Dermis blood vessel endothelial cell (primary cell): ENCODE data around the gene DGLUCY. TPM values are rescaled to one million over a fixed set of nuclear protein-coding genes. Genes with fewer than 3 reads are reported as not detected.
"Not testable (repeated sequence)": the region's sequence is repeated elsewhere in the genome, so short reads cannot be mapped to it uniquely, and the experiment has no call there.

Experiments used
- DNase-seq: peaks from one replicate; pipeline ENCODE4 v3.0.0; 2010
- total RNA-seq: library from RNA; depleted of rRNA; stranded (reverse); fragments of >200 nt; gene quantifications from 2 replicates; pipeline ENCODE4 v1.2.3, GENCODE V29; 2014

Gene DGLUCY
- total RNA-seq, 1 donor from 2014 or later: 81.5 TPM

- peak; percentile 92 for DNase-seq
Observed at GRCh38 chr14:91173221-91173670, 59.4 kb downstream of the DGLUCY start.

- no peak for DNase-seq
Observed at GRCh38 chr14:91173904-91174303, 60.0 kb downstream of the DGLUCY start.

DNA sequence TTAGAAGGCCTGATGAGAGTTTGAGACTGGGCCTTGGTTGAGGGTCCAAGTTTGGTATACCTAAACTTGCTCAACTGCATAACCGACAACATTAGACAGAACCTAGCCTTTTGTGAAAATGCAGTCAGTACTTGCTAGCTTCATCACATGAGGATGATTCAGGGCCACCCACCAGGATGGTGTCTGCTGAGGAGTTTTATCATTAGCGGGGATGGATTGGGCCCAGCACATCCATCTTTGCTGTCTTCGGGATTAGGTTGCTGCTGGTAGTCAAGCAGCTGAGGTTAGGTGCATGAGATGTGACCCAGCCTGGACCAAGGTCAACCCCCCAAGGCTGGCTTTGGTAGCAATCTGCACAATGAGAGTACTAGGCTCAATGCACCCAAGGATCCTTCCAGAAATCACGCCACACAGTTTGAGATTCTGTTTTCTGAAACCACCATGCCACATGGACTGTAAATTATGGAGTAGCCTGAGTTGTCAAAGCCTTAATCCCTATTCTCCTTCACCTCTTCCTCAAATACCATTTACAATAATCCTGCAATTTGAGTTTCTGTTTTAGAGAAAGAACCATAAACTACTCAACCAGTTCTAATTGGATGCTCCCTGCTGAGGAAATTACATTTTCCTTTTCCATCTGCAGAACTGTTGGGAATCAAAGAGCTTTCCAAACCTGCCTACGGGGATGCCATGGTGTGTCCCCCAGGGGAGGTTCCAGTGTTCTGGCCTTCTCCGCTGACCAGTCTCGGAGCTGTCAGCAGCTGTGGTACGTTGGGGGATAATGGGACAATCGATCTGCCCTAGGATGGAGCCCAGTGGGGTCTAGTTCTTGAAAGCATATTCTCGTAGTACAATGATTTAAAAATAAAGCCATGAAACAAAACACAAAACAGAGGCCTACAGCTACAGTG lies 61.7 kb downstream of the DGLUCY start:
- no peak for DNase-seq

GRCh38 chr14:91177073-91178034 lies 63.5 kb downstream of the DGLUCY start:
- DNase-seq: peak; percentile 90

DNA sequence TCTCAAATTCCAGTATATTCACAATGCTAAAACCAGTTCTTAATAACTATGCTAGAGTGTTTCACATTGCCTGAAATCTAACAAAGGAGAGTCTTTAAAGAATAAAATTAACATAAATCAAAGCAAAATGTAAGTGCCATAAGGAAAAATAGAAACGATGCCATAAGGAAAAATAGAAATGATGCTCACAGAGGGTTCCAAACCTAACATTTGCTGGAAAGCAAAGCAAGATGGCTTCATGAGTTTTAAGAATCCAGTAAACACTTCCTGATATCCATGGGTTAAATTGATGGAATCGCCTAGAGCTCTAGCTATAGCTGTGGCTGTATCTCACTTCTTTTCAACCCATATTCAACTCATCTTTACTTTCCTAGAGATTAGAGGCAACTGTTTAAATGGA lies 66.7 kb downstream of the DGLUCY start:
- DNase-seq: no peak

DNA sequence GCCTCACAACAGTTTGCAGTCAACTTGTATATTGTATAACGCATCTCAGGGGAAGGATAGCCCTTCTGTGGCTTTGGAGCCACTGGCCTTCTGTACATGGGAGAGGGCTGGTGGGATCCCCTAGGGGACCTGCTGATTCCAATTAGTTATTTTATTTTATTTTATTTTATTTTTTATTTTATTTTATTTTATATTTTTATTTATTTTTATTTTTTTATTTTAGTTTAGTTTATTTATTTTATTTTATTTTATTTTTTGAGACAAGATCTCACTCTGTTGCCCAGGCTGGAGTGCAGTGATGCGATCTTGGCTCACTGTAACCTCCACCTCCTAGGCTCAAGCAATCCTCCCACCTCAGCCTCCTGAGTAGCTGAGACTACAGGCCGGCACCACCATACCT lies 68.9 kb downstream of the DGLUCY start:
- not testable (repeated sequence) for DNase-seq

GRCh38 chr14:91184559-91184958 lies 70.7 kb downstream of the DGLUCY start:
- DNase-seq: no peak

DNA sequence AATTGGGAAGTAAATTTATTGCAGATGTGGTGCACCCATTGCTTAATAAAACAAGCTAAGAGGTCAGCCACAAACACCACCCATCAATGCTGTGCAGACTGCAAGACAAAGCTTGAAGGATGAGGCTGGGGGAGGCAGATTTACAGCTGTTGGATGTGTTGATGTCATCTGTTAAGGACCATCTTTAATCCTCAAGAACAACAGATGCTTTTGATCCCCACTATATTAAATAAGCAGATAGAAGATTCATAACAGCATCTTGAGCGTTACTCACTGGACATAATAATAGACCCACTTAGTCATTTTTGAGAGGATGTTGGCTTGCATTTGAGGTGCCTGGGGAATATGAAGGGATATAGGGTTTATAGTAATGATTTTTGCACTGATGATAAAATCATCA lies 71.8 kb downstream of the DGLUCY start:
- DNase-seq: no peak

GRCh38 chr14:91186515-91187066 lies 72.7 kb downstream of the DGLUCY start:
- DNase-seq: no peak

DNA sequence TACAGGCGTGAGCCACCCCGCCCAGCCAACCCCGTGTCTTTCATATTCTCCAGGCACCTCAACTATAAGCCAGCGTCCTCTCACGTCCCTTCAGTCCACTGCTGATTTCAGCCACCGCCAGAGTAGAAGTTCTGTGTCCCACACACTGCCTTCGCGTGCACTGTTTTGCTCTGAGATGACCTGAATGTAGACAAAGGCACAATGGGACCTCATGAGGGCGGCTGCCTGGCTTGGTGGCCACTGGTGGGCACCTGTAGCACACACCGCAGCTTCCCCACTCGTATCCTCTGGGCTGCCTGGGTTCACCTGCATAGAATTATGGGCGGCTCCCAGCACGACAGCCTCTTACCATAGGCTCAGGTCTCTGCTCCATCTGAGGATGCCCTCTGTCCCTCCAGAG lies 73.4 kb downstream of the DGLUCY start:
- DNase-seq: no peak

GRCh38 chr14:91190853-91191252 lies 77.0 kb downstream of the DGLUCY start:
- DNase-seq: no peak

- DNase-seq: no peak
Observed at GRCh38 chr14:91193069-91193468, 79.2 kb downstream of the DGLUCY start.

DNA sequence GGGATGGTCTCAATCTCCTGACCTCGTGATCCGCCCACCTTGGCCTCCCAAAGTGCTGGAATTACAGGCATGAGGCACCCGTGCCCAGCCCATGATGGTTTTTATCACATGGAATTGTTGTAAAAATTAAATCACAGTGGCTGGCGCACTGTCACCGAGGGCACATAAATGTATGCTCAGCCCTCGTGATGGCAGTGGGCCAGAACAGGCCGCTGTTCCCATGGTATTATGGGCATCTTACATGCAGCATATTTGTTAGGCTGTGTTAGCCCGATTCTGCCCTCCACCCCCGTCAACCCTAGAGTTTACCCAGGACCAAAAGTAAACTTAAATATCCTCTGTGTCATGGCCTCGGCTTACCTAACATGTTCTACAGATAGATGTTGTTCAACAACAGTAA lies 82.0 kb downstream of the DGLUCY start:
- DNase-seq: no peak

- no peak for DNase-seq
Observed at GRCh38 chr14:91197631-91198030, 83.8 kb downstream of the DGLUCY start.

DNA sequence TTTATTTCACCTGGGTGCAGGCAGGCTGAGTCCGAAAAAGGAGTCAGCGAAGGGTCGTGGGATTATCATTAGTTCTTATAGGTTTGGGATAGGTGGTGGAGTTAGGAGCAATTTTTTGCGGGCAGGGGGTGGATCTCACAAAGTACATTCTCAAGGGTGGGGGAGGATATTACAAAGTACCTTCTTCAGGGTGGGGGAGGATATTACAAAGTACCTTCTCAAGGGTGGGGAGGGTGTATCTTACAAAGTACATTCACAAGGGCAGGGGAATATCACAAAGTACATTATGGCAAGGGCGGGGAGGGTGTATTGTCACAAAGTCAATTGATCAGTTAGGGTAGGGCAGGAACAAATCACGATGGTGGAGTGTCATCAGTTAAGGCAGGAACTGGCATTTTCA lies 86.9 kb downstream of the DGLUCY start:
- DNase-seq: not testable (repeated sequence)

DNA sequence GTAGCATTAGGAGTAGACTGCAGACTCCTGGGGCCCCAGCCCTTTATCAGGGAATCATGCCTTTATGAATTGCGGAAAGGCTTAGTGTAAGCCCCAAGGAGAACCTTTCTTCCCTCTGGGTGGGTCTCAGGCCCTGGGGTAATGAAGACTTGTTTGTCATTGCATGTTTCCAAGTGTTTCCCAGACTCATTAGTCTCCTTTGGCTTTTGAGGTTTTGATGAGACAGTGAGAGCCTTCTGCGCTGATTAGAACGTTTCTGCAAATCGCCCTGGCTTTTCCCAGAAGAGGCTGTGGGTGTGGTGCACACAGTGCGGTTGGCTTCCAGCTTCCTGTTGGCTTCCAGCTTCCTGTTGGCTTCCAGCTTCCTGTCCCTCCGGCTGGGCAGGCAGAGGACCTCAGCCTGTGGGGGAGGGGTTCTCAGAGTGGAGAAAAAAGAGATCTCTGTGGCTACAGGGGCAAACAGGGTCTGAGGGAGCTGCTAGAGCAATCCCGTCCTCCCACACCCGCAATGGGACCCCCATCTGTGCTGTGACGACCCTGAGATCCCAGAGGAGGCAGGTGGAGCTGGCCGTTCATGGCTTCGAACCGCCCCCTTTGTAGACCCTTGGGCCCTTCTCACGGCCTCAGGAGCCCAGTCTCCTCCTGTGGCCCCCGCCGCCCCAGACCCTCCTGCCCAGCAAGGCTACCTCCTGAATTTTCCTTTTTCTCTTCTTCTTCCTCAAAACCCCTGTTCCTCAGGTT lies 88.5 kb downstream of the DGLUCY start:
- DNase-seq: peak; percentile 74

DNA sequence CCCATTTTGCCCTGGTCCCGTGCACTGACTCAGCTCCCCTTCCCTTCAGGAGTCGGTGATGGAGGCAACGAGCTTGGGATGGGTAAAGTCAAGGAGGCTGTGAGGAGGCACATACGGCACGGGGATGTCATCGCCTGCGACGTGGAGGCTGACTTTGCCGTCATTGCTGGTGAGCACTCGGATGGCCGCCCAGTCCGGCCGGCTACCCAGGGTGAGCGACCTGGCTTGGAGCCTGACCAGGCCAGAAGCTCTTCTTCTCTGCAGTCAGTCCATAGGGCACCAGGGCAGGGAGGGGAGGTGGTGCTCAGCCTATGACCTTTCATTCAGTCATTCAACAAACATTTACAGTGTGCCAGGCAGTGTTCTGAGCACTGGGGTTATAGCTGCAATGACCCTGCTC lies 90.8 kb downstream of the DGLUCY start:
- no peak for DNase-seq

GRCh38 chr14:91205459-91205858 lies 91.6 kb downstream of the DGLUCY start:
- DNase-seq: no peak

- no peak for DNase-seq
Observed at GRCh38 chr14:91207008-91207407, 93.1 kb downstream of the DGLUCY start.

- DNase-seq: no peak
Observed at GRCh38 chr14:91211017-91211416, 97.1 kb downstream of the DGLUCY start.

DNA sequence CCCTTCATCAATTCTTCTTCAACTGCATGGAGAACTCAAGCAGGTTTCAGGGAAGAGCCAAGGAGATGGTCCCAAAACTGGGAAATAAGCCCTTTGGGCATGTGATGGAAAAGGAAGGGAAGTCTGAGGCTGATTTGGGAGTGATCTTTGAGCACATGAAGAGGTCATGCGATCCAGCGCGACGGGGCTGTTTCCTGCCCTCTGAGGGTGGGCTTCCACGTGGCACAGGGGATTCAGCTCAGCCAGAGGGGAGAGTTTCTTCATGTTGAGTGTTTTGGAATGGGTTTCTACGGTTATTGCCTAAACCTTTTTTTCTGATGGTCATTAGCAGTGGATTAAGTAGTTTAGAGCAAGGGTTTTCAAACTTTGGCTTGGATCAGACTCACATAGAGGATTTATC lies 100.4 kb downstream of the DGLUCY start:
- no peak for DNase-seq

- DNase-seq: no peak
Observed at GRCh38 chr14:91215381-91215780, 101.5 kb downstream of the DGLUCY start.
